GM12874 (cell line): Measurements from ENCODE around the gene ZNF79.

Source experiments
- TF ChIP-seq, protein P1 (sequence below): IDR thresholded peaks from 2 replicates; pipeline ENCODE4 v1.5.1; 2011; ENCODE audit warnings: low read depth, mild to moderate bottlenecking, control low read depth, low read length, moderate library complexity; ENCODE audit not compliant: insufficient read depth

Gene ZNF79

DNA sequence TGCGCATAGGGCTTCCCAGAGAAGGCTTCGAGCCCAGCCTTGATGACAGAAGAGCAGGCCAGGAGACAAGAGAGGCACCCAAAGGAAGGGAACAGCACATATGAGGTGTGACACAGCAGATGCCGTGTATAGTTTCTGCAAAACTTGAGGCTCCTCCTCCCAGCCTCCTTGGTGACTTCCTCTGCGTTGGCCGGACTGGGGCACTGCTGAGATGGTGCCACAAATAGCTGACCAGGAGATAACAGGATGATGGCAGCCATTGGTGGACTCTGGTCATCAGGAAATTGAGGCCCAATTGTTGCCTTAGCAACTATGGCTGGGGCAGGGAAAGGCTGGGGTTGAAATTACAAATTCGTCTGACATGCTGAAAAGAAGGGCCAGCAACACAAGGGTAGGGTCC is 4.8 kb upstream of the ZNF79 start:
- TF ChIP-seq, protein P1, sequence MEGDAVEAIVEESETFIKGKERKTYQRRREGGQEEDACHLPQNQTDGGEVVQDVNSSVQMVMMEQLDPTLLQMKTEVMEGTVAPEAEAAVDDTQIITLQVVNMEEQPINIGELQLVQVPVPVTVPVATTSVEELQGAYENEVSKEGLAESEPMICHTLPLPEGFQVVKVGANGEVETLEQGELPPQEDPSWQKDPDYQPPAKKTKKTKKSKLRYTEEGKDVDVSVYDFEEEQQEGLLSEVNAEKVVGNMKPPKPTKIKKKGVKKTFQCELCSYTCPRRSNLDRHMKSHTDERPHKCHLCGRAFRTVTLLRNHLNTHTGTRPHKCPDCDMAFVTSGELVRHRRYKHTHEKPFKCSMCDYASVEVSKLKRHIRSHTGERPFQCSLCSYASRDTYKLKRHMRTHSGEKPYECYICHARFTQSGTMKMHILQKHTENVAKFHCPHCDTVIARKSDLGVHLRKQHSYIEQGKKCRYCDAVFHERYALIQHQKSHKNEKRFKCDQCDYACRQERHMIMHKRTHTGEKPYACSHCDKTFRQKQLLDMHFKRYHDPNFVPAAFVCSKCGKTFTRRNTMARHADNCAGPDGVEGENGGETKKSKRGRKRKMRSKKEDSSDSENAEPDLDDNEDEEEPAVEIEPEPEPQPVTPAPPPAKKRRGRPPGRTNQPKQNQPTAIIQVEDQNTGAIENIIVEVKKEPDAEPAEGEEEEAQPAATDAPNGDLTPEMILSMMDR: no peak

DNA sequence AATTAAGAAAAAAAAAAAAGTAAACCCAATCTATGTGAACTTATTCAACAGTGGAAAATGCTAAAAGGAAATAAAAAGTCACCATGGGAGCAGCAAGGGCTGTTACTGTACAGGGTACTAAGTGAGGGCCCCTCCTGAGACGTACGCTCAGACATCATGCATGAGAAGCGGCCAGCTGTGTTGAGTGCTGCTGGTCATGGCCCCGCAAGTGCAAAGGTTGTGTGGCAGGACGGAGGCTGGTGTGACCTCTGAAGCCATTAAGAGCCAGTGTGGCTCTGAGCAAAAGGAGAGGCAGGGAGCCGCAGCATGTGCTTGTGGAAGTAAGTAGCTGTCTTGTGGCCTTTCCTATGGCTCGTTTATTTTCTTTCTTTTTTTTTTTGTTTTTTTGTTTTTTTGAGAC is 3.1 kb upstream of the ZNF79 start:
- TF ChIP-seq, protein P1: no peak

DNA sequence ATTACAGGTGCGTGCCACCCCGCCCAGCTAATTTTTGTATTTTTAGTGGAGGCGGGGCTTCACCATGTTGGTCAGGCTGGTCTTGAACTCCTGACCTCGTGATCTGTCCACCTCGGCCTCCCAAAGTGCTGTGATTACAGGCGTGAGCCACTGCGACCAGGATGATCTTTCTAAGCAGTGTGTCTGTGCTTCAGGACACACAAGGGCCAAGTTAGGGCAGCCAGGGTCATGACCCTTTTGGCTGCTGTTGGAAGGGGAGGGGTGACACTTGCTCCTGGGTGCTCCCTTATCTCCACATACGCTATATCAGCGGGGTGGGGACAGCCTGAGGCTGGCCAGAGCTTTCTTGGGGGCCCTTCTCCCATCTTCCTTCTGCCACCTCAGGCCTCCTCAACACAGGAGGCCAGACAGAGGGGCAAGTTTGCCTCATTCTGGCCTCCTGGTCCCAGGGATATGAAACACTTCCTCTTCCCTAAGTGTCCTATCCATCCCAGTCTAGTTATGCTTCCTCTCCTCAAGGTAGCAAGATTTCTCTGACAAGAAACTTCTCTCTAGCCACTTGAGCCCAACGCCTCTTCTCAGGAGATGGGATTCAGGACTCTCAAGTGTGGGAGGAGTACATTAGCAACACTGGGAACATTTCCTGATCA is 1.9 kb upstream of the ZNF79 start:
- TF ChIP-seq, protein P1: no peak

DNA sequence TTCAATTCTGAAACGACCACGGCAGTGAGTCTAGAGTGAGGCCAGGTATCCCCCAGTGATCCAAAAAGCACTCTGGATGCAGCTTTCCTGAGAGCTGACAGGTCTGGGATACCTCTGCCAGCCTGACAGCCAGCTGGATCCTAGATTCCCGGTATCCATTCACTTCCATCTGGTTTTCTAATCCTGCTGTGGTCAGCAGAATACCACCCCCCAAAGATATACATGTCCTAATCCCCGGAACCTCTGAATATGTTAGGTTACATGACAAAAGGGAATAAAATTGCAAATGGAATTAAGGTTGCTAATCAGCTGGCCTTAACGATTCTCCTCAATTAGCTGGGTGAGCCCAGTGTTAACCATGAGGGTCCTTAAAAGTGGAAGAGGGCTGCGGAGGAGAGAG is 1.4 kb upstream of the ZNF79 start:
- TF ChIP-seq, protein P1: no peak

DNA sequence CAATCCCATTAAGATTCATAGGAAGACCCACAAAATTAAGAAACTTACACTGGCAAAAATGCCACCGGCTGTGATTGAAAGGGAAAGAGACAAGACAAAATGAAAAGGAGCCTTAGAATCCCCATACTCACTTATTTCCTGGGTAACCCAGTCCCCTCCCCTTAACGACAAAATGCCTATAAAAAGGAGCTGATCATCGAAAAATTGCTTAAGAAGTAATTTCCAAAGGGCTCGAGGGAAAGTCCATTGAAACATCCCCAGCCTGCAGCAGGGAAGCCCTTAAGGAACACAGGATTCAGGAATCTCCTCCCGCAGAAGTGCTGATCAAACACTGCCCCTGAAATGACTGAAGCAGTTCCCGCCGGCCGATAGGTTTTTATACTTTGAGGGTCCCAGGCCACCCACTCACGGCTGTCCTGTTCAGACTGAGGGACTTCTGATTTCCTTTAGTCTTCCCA is 677 bp upstream of the ZNF79 start:
- TF ChIP-seq, protein P1: no peak

DNA sequence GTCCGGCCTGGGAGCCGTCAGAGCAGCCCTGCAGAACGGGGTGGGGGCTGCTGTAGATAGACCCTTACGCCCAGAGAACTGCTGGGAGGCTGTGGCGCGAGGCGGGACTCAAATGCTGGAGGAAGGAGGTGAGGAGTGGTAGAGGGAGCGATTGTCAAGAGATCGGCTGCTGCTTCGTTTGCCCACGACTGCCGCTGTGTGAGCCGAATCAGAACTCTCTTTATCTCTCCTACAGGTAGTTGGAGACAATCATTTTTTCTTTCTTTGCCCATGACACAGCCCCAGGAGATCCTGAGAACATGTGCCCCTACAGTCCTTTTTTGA is 456 bp downstream of the ZNF79 start:
- TF ChIP-seq, protein P1: no peak

DNA sequence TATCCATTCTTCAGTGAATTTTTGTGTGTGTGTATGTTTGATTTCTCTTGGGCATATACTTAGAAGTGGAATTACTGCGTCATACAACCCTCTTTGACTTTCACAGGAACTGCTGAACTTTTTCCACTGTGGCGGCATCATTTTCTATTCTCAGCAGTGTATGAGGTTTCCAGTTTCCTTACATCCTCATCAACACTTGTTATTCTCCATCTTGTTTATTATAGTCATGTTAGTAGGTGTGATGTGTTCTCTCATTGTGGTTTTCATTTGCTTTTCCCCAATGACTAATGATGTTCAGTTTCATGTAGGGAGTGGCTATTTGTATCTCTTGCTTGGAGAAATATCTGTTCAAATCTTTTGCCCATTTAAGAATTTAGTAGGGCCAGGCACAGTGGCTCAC is 2.6 kb downstream of the ZNF79 start:
- TF ChIP-seq, protein P1: no peak
